Stomach (tissue), 4 donors: ENCODE data around the gene ITGA1.

Experiments used
- POLR2A ChIP-seq, 4 donors: fragments of 450-650 bp; IDR thresholded peaks; one replicate each; pipeline ENCODE4 v1.6.1; 2016; ENCODE audit warnings: antibody characterized with exemption in 4 of 4, control low read depth in 2 of 4, mild to moderate bottlenecking in 1 of 4, moderate library complexity in 1 of 4
- POLR2AphosphoS5 ChIP-seq, 3 donors: sonication (generic); formaldehyde crosslinking; IDR thresholded peaks; one replicate each; pipeline ENCODE4 v1.6.1; 2016; ENCODE audit warnings: antibody characterized with exemption in 3 of 3
- TF ChIP-seq, protein P1 (sequence below), 7 experiments: fragments of 450-650 bp in 4 of 7; fragments of 200-600 bp in 3 of 7; sonication (generic) in 3 of 7; IDR thresholded peaks; one replicate each; pipeline ENCODE4 v1.5.1; 2016 to 2019; ENCODE audit warnings: antibody characterized with exemption in 7 of 7, control low read depth in 2 of 7, mild to moderate bottlenecking in 1 of 7

DNA sequence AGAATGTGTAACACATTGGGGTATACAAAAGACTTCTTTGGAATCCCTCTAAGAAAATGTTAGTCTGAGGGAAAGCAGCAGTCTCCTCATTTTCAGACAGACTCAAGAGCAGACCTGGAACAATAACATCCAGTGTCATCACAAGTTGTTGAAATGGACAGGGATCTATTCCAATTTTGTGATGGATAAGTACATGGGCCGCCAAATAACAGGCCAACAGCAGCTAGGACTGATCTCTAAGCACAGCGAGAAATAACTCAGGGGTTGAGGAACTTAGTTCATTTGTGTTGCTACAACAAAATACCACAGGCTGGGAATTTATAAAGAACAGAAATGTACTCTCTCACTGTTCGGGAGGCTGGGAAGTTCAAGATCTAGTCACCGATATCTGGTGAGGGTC, 193.8 kb downstream of the ITGA1 start:
- TF ChIP-seq POLR2A (IDR thresholded peaks at IDR 0.05): no peak
- TF ChIP-seq, protein P1, sequence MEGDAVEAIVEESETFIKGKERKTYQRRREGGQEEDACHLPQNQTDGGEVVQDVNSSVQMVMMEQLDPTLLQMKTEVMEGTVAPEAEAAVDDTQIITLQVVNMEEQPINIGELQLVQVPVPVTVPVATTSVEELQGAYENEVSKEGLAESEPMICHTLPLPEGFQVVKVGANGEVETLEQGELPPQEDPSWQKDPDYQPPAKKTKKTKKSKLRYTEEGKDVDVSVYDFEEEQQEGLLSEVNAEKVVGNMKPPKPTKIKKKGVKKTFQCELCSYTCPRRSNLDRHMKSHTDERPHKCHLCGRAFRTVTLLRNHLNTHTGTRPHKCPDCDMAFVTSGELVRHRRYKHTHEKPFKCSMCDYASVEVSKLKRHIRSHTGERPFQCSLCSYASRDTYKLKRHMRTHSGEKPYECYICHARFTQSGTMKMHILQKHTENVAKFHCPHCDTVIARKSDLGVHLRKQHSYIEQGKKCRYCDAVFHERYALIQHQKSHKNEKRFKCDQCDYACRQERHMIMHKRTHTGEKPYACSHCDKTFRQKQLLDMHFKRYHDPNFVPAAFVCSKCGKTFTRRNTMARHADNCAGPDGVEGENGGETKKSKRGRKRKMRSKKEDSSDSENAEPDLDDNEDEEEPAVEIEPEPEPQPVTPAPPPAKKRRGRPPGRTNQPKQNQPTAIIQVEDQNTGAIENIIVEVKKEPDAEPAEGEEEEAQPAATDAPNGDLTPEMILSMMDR (IDR thresholded peaks at IDR 0.05): no peak
- TF ChIP-seq POLR2AphosphoS5 (IDR thresholded peaks at IDR 0.05): no peak
